ENCODE measurements around the gene XRCC4.

XRCC4 gene

GRCh38 chr5:83321483-83322055 lies 244.2 kb downstream of the XRCC4 start (continued):
- no peak for TF ChIP-seq ZNF223 (tag by site-specific recombination; IDR thresholded peaks at IDR 0.05)

- CTCF ChIA-PET: no interaction called here
- POLR2A ChIA-PET: no interaction called here
- TF ChIP-seq KLF7 (tag by site-specific recombination; IDR thresholded peaks at IDR 0.05; ENCODE audit: borderline replicate concordance) (no peak), WT1 (tag by site-specific recombination; IDR thresholded peaks at IDR 0.05) (peak; percentile 56; the same call in 1 of the 2 replicates), GFI1B (tag by site-specific recombination; IDR thresholded peaks at IDR 0.05) (0 out of 2 replicates have a peak, but pooled peaks have one; percentile 38), ZNF580 (tag by site-specific recombination; IDR thresholded peaks at IDR 0.05) (no peak)
- no peaks in the 10 kb centered on the region; the same call in 1 of the 2 replicates for H3K4me1 ChIP-seq (ENCODE audit: control insufficient read depth, insufficient read depth, low read length)
- no peaks in the 10 kb centered on the region for H3K9me3 ChIP-seq (ENCODE audit: control insufficient read depth, insufficient read depth, low read depth, low read length)
- no peak overlapping the region for H3K4me3 ChIP-seq (ENCODE audit: low read depth, low read length)
- no peak overlapping the region for H3K27ac ChIP-seq (ENCODE audit: extremely low read depth, low read depth, low read length)
- no peaks in the 10 kb centered on the region for H3K36me3 ChIP-seq (ENCODE audit: control insufficient read depth in 2 of 2, insufficient read depth in 1 of 2, low read length in 2 of 2)
These were observed 245.1 kb downstream of the XRCC4 start for GRCh38 chr5:83322273-83322924.

- no peak overlapping the region for H3K27ac ChIP-seq (ENCODE audit: extremely low read depth, low read depth, low read length)
- no peaks in the 10 kb centered on the region for H3K9me3 ChIP-seq (ENCODE audit: control insufficient read depth, insufficient read depth, low read depth, low read length)
- no peak overlapping the region for H3K4me3 ChIP-seq (ENCODE audit: low read depth, low read length)
- no peaks in the 10 kb centered on the region; the same call in 1 of the 2 replicates for H3K4me1 ChIP-seq (ENCODE audit: control insufficient read depth, insufficient read depth, low read length)
- POLR2A ChIA-PET: no interaction called here
- CTCF ChIA-PET: interaction anchor here (0.6 to 0.9 kb wide), 2 partner anchors 11 to 679 kb away, joined by 3 read pairs; no protein-coding TSS in a partner anchor
- H3K36me3 ChIP-seq (ENCODE audit: control insufficient read depth in 2 of 2, insufficient read depth in 1 of 2, low read length in 2 of 2): no peaks in the 10 kb centered on the region
- TF ChIP-seq KLF1 (tag by site-specific recombination; IDR thresholded peaks at IDR 0.05): no peak
- no peak for TF ChIP-seq ZNF155 (tag by site-specific recombination; IDR thresholded peaks at IDR 0.05)
- no peak for TF ChIP-seq INSM2 (tag by site-specific recombination; IDR thresholded peaks at IDR 0.05)
- no peak for TF ChIP-seq ZNF394 (tag by site-specific recombination; IDR thresholded peaks at IDR 0.05; ENCODE audit: borderline replicate concordance)
- TF ChIP-seq REST (tag by site-specific recombination; IDR thresholded peaks at IDR 0.05): no peak
- no peak for TF ChIP-seq ZNF23 (tag by site-specific recombination; IDR thresholded peaks at IDR 0.05; ENCODE audit: borderline replicate concordance)
- TF ChIP-seq ZNF488 (tag by site-specific recombination; IDR thresholded peaks at IDR 0.05): no peak
- TF ChIP-seq ZNF513 (tag by site-specific recombination; IDR thresholded peaks at IDR 0.05): no peak
- TF ChIP-seq ELK4 (IDR thresholded peaks at IDR 0.05; ENCODE audit: borderline replicate concordance, low read depth, low read length): no peak
- no peak for TF ChIP-seq ZBTB26 (tag by site-specific recombination; optimal IDR thresholded peaks at IDR 0.05)
- no peak for TF ChIP-seq ZNF19 (tag by site-specific recombination; IDR thresholded peaks at IDR 0.05; ENCODE audit: low read depth)
- no peak for TF ChIP-seq ZNF274 (IDR thresholded peaks at IDR 0.05; ENCODE audit: low read length)
- TF ChIP-seq ZNF274 (tag by site-specific recombination; IDR thresholded peaks at IDR 0.05; ENCODE audit: borderline replicate concordance): no peak
- TF ChIP-seq ZNF664 (tag by site-specific recombination; IDR thresholded peaks at IDR 0.05): no peak
- TF ChIP-seq ZNF121 (tag by site-specific recombination; IDR thresholded peaks at IDR 0.05): no peak
- no peak for TF ChIP-seq ZNF174 (tag by site-specific recombination; IDR thresholded peaks at IDR 0.05)
These were observed 246.3 kb downstream of the XRCC4 start for GRCh38 chr5:83323557-83324180.
